DOHH2 (cell line): ENCODE data around the gene INTS6L.

ENCODE experiments used
- CTCF ChIP-seq: fragments of 200-600 bp; sonication (generic); IDR thresholded peaks from one replicate; pipeline ENCODE4 v1.5.1; 2014; ENCODE audit warnings: antibody characterized with exemption, mild to moderate bottlenecking, low read depth, low read length; ENCODE audit not compliant: poor library complexity, severe bottlenecking
- EZH2phosphoT487 ChIP-seq: fragments of 200-600 bp; sonication (generic); IDR thresholded peaks from 2 replicates; pipeline ENCODE4 v1.6.1; 2017; ENCODE audit warnings: borderline replicate concordance, mild to moderate bottlenecking, antibody characterized with exemption, low read length, moderate library complexity, mixed read lengths

- TF ChIP-seq CTCF (no peak), EZH2phosphoT487 (no peak)
These were observed 15.1 kb upstream of the INTS6L start for GRCh38 chrX:135505351-135505750.
